Measurements from ENCODE around the gene B4GALNT3.
"Not testable (repeated sequence)": the region's sequence is repeated elsewhere in the genome, so short reads cannot be mapped to it uniquely, and the experiment has no call there.

Gene B4GALNT3

DNA sequence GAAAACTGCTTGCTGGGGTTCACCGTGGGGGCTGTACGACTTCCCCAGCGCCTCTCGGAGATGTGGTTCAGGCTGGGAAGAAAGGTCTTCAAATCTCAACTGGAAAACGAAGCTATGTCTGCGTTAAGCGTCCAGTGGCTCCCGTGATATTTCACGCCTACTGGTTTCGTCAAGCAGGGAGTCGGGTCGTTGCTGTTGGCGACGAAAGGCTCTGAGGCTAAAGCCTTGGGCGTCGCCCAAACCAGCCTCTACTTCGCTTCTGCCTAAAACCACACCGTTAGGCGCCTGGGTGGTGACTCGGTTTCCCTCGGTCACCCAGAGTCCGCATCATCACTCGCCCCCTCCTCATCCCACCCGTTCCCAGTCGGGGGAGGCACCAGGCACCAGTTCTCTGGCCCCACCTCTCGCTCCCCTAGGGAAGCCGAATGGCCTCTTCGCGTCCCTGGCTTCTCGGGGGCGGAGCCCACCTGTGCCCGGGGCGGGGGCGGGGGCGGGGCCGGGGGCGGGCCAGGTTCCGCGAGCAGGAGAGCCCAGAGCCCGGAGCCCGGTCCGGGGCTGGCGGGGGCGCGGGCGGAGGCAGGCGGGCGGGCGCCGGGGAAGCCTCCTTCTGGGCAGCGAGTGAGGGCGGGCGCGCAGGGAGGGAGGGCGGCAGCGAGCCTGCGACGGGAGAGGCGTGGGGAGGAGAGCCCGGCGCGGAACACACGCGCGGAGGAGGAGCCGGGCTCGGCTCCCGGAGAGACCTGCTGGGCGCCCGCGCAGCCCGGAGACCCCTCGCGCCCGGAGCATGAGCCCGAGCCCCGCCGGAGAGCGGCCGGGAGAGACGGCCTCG is at the start of gene B4GALNT3:
B4GALNT3 (plus strand) TSS at position 510 of the 829 bp plus-strand sequence. CDS start 438 bp downstream, outside the sequence.
- peak within 1 kb of the TSS; percentile 73 for H3K4me3 ChIP-seq (ENCODE audit: low read depth, low read length)
- H3K9ac ChIP-seq (ENCODE audit: low read depth, low read length), result no peak within 1 kb of the TSS
- peaks cover 38% of the 10 kb centered on the region for H3K27me3 ChIP-seq (ENCODE audit: control insufficient read depth, insufficient read depth, low read length)
- no peaks in the 10 kb centered on the region for H3K9me3 ChIP-seq (ENCODE audit: control insufficient read depth, insufficient read depth, low read length)
- H3K27ac ChIP-seq (ENCODE audit: low read depth, low read length), result no peak within 1 kb of the TSS
- H3K4me1 ChIP-seq (ENCODE audit: control insufficient read depth, insufficient read depth, low read length), result no peaks in the 10 kb centered on the region
- H3K36me3 ChIP-seq (ENCODE audit: control insufficient read depth, insufficient read depth, low read length), result no peaks in the 10 kb centered on the region

DNA sequence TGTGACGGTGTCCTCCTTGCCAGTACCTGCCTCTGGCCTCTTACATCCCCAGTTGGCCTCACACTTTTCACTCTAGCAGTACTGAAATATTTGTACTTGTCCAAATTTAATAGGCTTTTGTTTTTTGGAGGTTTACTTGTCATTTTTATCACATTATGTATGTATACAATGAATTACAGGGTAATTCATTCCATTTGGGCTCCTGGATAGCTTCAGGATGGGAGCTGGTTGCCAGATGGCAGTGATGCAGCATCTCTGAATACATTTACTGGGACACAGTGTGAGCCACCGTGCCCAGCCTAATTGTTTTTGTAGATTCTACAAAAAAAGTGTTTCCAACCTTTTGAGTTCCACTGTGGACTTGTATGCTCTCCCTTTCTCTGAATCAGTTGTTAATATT is 44.9 kb upstream of the B4GALNT3 start:
- Histone ChIP-seq H3K9me3 (ENCODE audit: control insufficient read depth, insufficient read depth, low read length) (no peaks in the 10 kb centered on the region), H3K27me3 (ENCODE audit: control insufficient read depth, insufficient read depth, low read length) (no peaks in the 10 kb centered on the region), H3K9ac (ENCODE audit: low read depth, low read length) (no peak overlapping the region), H3K4me1 (ENCODE audit: control insufficient read depth, insufficient read depth, low read length) (no peaks in the 10 kb centered on the region), H3K36me3 (ENCODE audit: control insufficient read depth, insufficient read depth, low read length) (peaks cover 76% of the 10 kb centered on the region), H3K27ac (ENCODE audit: low read depth, low read length) (no peak overlapping the region), H3K4me3 (ENCODE audit: low read depth, low read length) (no peak overlapping the region)

DNA sequence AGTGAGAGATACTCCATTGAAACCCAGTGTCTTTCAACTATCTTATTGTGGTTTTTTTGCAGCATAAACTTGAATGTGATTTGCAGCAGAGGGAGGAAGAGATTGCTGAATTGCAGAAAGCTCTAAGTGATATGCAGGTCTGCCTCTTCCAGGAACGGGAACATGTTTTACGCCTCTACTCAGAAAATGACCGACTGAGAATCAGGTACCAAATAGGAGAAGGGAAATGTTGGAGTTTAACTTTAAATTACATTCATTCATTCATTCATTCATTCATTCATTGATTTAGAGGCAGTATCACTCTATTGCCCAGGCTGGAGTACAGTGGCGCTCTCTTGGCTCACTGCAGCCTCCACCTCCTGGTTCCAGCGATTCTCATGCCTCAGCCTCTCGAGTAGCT is 41.3 kb upstream of the B4GALNT3 start:
- Histone ChIP-seq H3K27me3 (ENCODE audit: control insufficient read depth, insufficient read depth, low read length) (no peaks in the 10 kb centered on the region), H3K4me3 (ENCODE audit: low read depth, low read length) (no peak overlapping the region), H3K9me3 (ENCODE audit: control insufficient read depth, insufficient read depth, low read length) (no peaks in the 10 kb centered on the region), H3K36me3 (ENCODE audit: control insufficient read depth, insufficient read depth, low read length) (peaks cover 59% of the 10 kb centered on the region), H3K4me1 (ENCODE audit: control insufficient read depth, insufficient read depth, low read length) (no peaks in the 10 kb centered on the region), H3K27ac (ENCODE audit: low read depth, low read length) (no peak overlapping the region), H3K9ac (ENCODE audit: low read depth, low read length) (no peak overlapping the region)

DNA sequence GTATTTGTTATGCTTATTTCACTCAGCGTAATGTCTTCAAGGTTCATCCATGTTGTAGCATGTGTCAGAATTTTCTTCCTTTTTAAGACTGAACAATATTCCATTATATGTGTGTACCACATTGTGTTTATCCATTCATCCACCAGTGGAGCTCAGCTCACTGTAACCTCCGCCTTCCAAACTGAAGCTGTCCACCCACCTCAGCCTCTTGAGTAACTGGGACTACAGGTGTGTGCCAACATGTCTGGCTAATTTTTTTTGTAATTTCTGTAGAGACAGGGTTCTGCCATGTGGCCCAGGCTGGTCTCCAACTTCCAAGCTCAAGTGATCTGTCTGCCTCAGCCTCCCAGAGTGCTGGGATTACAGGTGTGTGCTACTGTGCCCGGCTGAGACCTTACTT is 37.2 kb upstream of the B4GALNT3 start:
- H3K4me1 ChIP-seq (ENCODE audit: control insufficient read depth, insufficient read depth, low read length), result no peaks in the 10 kb centered on the region
- no peak overlapping the region for H3K4me3 ChIP-seq (ENCODE audit: low read depth, low read length)
- H3K9ac ChIP-seq (ENCODE audit: low read depth, low read length), result no peak overlapping the region
- H3K27ac ChIP-seq (ENCODE audit: low read depth, low read length), result no peak overlapping the region
- no peaks in the 10 kb centered on the region for H3K9me3 ChIP-seq (ENCODE audit: control insufficient read depth, insufficient read depth, low read length)
- no peaks in the 10 kb centered on the region for H3K27me3 ChIP-seq (ENCODE audit: control insufficient read depth, insufficient read depth, low read length)
- peaks cover 64% of the 10 kb centered on the region for H3K36me3 ChIP-seq (ENCODE audit: control insufficient read depth, insufficient read depth, low read length)

DNA sequence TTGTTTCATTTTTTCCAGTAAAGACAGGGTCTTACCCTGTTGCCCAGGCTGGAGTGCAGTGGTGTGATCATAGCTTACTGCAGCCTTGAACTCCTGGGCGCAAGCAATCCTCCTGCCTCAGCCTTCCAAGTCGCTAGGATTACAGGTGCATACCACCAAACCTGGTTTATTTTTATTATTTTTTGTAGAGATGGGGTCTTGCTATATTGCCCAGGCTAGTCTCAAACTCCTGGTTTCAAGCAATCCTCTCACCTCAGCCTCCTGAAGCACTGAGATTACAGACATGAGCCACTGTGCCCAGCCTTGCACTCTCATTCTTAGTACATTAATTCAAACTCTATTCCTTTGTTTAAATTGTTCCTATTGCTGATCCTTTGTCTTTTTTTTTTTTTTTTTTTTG is 24.0 kb upstream of the B4GALNT3 start:
- peaks cover 87% of the 10 kb centered on the region for H3K36me3 ChIP-seq (ENCODE audit: control insufficient read depth, insufficient read depth, low read length)
- H3K4me1 ChIP-seq (ENCODE audit: control insufficient read depth, insufficient read depth, low read length); H3K4me3 ChIP-seq (ENCODE audit: low read depth, low read length); H3K9me3 ChIP-seq (ENCODE audit: control insufficient read depth, insufficient read depth, low read length); H3K27me3 ChIP-seq (ENCODE audit: control insufficient read depth, insufficient read depth, low read length); H3K9ac ChIP-seq (ENCODE audit: low read depth, low read length); H3K27ac ChIP-seq (ENCODE audit: low read depth, low read length): not testable (repeated sequence)

GRCh38 chr12:442235-442884 is 17.4 kb upstream of the B4GALNT3 start:
- no peak overlapping the region for H3K4me3 ChIP-seq (ENCODE audit: low read depth, low read length)
- H3K9ac ChIP-seq (ENCODE audit: low read depth, low read length), result no peak overlapping the region
- no peaks in the 10 kb centered on the region for H3K9me3 ChIP-seq (ENCODE audit: control insufficient read depth, insufficient read depth, low read length)
- no peaks in the 10 kb centered on the region for H3K27me3 ChIP-seq (ENCODE audit: control insufficient read depth, insufficient read depth, low read length)
- H3K4me1 ChIP-seq (ENCODE audit: control insufficient read depth, insufficient read depth, low read length), result no peaks in the 10 kb centered on the region
- no peak overlapping the region for H3K27ac ChIP-seq (ENCODE audit: low read depth, low read length)
- peaks cover 44% of the 10 kb centered on the region for H3K36me3 ChIP-seq (ENCODE audit: control insufficient read depth, insufficient read depth, low read length)

DNA sequence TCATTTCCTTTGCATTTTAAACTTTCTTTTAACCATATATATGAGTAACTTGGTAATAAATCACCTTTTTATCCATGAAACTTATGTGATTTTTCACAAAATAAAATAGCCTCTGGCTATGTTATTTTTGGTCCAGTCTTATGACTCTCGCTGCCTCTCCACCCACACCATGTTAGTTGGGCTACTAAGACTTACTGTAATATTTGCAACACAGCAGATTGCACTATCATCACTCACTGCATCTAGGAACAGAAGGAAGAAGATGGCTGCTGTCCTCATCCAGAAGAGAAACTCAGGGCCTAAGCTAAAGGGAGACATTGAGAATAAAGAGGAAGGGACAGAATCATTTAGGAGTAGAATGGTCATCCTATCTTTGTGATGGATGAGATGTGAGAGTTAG is 12.6 kb upstream of the B4GALNT3 start:
- Histone ChIP-seq H3K9ac (ENCODE audit: low read depth, low read length) (no peak overlapping the region), H3K27ac (ENCODE audit: low read depth, low read length) (no peak overlapping the region), H3K4me3 (ENCODE audit: low read depth, low read length) (no peak overlapping the region), H3K36me3 (ENCODE audit: control insufficient read depth, insufficient read depth, low read length) (peaks cover 9% of the 10 kb centered on the region), H3K27me3 (ENCODE audit: control insufficient read depth, insufficient read depth, low read length) (no peaks in the 10 kb centered on the region), H3K9me3 (ENCODE audit: control insufficient read depth, insufficient read depth, low read length) (peaks cover 14% of the 10 kb centered on the region), H3K4me1 (ENCODE audit: control insufficient read depth, insufficient read depth, low read length) (no peaks in the 10 kb centered on the region)

GRCh38 chr12:449203-449602 is 10.5 kb upstream of the B4GALNT3 start:
- Histone ChIP-seq H3K9ac (ENCODE audit: low read depth, low read length) (no peak overlapping the region), H3K4me1 (ENCODE audit: control insufficient read depth, insufficient read depth, low read length) (no peaks in the 10 kb centered on the region), H3K4me3 (ENCODE audit: low read depth, low read length) (no peak overlapping the region), H3K27me3 (ENCODE audit: control insufficient read depth, insufficient read depth, low read length) (no peaks in the 10 kb centered on the region), H3K27ac (ENCODE audit: low read depth, low read length) (no peak overlapping the region), H3K9me3 (ENCODE audit: control insufficient read depth, insufficient read depth, low read length) (peaks cover 23% of the 10 kb centered on the region), H3K36me3 (ENCODE audit: control insufficient read depth, insufficient read depth, low read length) (no peaks in the 10 kb centered on the region)

- Histone ChIP-seq H3K9me3 (ENCODE audit: control insufficient read depth, insufficient read depth, low read length) (peaks cover 23% of the 10 kb centered on the region), H3K9ac (ENCODE audit: low read depth, low read length) (no peak overlapping the region), H3K36me3 (ENCODE audit: control insufficient read depth, insufficient read depth, low read length) (no peaks in the 10 kb centered on the region)
Measured at GRCh38 chr12:450438-450837, 9.3 kb upstream of the B4GALNT3 start.

GRCh38 chr12:452667-453210 is 7.0 kb upstream of the B4GALNT3 start:
- Histone ChIP-seq H3K36me3 (ENCODE audit: control insufficient read depth, insufficient read depth, low read length) (no peaks in the 10 kb centered on the region), H3K4me3 (ENCODE audit: low read depth, low read length) (no peak overlapping the region), H3K9ac (ENCODE audit: low read depth, low read length) (no peak overlapping the region), H3K27ac (ENCODE audit: low read depth, low read length) (no peak overlapping the region), H3K9me3 (ENCODE audit: control insufficient read depth, insufficient read depth, low read length) (peaks cover 23% of the 10 kb centered on the region), H3K4me1 (ENCODE audit: control insufficient read depth, insufficient read depth, low read length) (no peaks in the 10 kb centered on the region), H3K27me3 (ENCODE audit: control insufficient read depth, insufficient read depth, low read length) (no peaks in the 10 kb centered on the region; the same call in 1 of the 2 replicates)

More at GRCh38 chr12:450438-450837, 9.3 kb upstream of the B4GALNT3 start:
- Histone ChIP-seq H3K27ac (ENCODE audit: low read depth, low read length) (no peak overlapping the region), H3K27me3 (ENCODE audit: control insufficient read depth, insufficient read depth, low read length) (no peaks in the 10 kb centered on the region), H3K4me1 (ENCODE audit: control insufficient read depth, insufficient read depth, low read length) (no peaks in the 10 kb centered on the region), H3K4me3 (ENCODE audit: low read depth, low read length) (no peak overlapping the region)

DNA sequence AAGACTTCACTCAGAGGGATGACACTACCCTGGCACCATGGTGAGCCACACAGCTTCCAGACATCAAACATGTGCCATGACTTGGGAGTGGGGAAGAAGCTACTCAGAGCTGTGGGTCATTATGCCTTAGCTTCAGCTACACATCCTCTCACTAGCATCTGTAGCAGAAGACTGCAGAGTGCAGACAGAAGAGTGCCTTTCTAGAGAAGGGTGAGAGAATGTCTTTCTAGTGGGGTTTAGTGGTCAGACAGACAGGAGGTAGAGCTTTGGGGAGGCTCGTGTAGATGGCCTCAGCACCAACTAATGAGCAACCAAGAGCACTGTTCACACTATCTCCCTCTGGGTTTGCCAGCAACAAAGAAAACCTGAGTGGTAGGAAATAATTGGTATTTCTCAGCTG is 4.9 kb upstream of the B4GALNT3 start:
- Histone ChIP-seq H3K36me3 (ENCODE audit: control insufficient read depth, insufficient read depth, low read length) (no peaks in the 10 kb centered on the region), H3K9ac (ENCODE audit: low read depth, low read length) (no peak overlapping the region), H3K9me3 (ENCODE audit: control insufficient read depth, insufficient read depth, low read length) (peaks cover 23% of the 10 kb centered on the region), H3K4me3 (ENCODE audit: low read depth, low read length) (no peak overlapping the region), H3K27me3 (ENCODE audit: control insufficient read depth, insufficient read depth, low read length) (peaks cover 17% of the 10 kb centered on the region), H3K4me1 (ENCODE audit: control insufficient read depth, insufficient read depth, low read length) (no peaks in the 10 kb centered on the region), H3K27ac (ENCODE audit: low read depth, low read length) (no peak overlapping the region)
